Right lobe of liver (tissue), 4 donors: ENCODE results near the gene TTC28.

Experiments
- CTCF ChIP-seq, 4 donors: fragments of 200-600 bp in 3 of 4; fragments of 450-650 bp in 1 of 4; IDR thresholded peaks; one replicate each; pipeline versions ENCODE4 v1.5.1 to v1.8.0; 2016 to 2022; ENCODE audit warnings: antibody characterized with exemption in 4 of 4, mild to moderate bottlenecking in 2 of 4
- POLR2A ChIP-seq: fragments of 450-650 bp; IDR thresholded peaks from one replicate; pipeline ENCODE4 v1.6.1; 2017; ENCODE audit warnings: antibody characterized with exemption, mild to moderate bottlenecking
- donor health status: DM: no; HTN: no; CAD: no.
- donor health status: DM: no; HTN: no; CAD: no.
- donor health status: DM: no; HTN: yes; CAD: no.

- TF ChIP-seq CTCF (IDR thresholded peaks at IDR 0.05) (no peak), POLR2A (no peak)
Observed at GRCh38 chr22:28093711-28094110, 585.9 kb downstream of the TTC28 start.
